ENCODE measurements around the gene CEACAM8.

GRCh38 chr19:42634409-42635232 lies 39.9 kb upstream of the CEACAM8 start:
- TF ChIP-seq, protein P1, sequence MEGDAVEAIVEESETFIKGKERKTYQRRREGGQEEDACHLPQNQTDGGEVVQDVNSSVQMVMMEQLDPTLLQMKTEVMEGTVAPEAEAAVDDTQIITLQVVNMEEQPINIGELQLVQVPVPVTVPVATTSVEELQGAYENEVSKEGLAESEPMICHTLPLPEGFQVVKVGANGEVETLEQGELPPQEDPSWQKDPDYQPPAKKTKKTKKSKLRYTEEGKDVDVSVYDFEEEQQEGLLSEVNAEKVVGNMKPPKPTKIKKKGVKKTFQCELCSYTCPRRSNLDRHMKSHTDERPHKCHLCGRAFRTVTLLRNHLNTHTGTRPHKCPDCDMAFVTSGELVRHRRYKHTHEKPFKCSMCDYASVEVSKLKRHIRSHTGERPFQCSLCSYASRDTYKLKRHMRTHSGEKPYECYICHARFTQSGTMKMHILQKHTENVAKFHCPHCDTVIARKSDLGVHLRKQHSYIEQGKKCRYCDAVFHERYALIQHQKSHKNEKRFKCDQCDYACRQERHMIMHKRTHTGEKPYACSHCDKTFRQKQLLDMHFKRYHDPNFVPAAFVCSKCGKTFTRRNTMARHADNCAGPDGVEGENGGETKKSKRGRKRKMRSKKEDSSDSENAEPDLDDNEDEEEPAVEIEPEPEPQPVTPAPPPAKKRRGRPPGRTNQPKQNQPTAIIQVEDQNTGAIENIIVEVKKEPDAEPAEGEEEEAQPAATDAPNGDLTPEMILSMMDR (IDR thresholded peaks at IDR 0.05) = peak; percentile 41
- no peak for TF ChIP-seq EZH2phosphoT487 (IDR thresholded peaks at IDR 0.05)
